GM12891 (cell line): Measurements from ENCODE around the gene STK32B.

ENCODE experiments used
- PAX5 ChIP-seq: IDR thresholded peaks from 2 replicates; pipeline ENCODE4 v1.6.1; 2011; ENCODE audit warnings: low read length, moderate library complexity, mild to moderate bottlenecking; ENCODE audit not compliant: insufficient read depth, severe bottlenecking
- POLR2A ChIP-seq: IDR thresholded peaks from 2 replicates; pipeline ENCODE4 v1.6.1; 2011; ENCODE audit warnings: low read depth, low read length, control low read depth
- POLR2AphosphoS5 ChIP-seq: IDR thresholded peaks from 2 replicates; pipeline ENCODE4 v1.6.1; 2011; ENCODE audit warnings: low read depth, low read length, control low read depth
- POU2F2 ChIP-seq: IDR thresholded peaks from 2 replicates; pipeline ENCODE4 v1.6.1; 2011; ENCODE audit warnings: low read depth, mild to moderate bottlenecking, control low read depth, low read length, moderate library complexity
- SPI1 ChIP-seq: IDR thresholded peaks from 2 replicates; pipeline ENCODE4 v1.6.1; 2011; ENCODE audit warnings: low read depth, low read length, control low read depth
- TAF1 ChIP-seq: IDR thresholded peaks from 2 replicates; pipeline ENCODE4 v1.6.1; 2011; ENCODE audit warnings: low read depth, low read length, control low read depth

DNA sequence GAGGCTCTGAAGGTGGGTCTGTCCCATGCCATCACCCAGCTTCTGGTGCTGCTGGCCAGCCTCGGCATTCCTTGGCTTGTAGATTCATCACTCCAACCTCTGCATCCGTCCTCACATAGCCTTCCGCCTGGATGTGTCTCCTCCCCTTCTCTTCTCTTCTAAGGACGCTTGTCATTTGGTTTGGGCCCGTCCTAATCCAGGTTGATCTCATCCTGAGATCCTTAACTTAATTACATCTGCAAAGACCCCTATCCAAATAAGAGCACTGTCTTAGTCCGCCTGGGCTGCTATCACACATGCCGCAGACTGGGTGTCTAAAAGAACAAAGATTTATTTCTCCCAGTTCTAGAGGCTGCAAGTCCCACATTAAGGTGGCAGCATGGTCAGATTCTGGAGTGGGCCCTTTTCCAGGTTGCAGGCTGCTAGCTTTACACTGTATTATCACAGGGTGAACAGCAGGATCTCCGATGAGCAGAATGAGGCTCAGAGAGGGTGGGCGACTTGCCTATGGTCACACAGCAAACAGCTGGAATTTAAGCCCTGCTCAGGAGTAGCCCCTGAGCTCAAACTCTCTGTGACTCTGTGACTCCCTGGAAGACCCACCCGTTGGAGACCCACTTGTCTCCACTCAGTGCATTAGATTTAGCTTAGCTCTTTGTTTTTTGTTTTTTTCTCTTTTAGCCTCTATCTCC, 113.1 kb downstream of the STK32B start:
- TF ChIP-seq TAF1 (no peak), POLR2A (no peak), POLR2AphosphoS5 (no peak), SPI1 (no peak), PAX5 (no peak), POU2F2 (no peak)
